HT-29 (cell line): Measurements from ENCODE around the gene R3HDML. TPM values are rescaled to one million over a fixed set of nuclear protein-coding genes. Genes with fewer than 3 reads are reported as not detected.
"Not testable (repeated sequence)": the region's sequence is repeated elsewhere in the genome, so short reads cannot be mapped to it uniquely, and the experiment has no call there.

Experiments used
- DNase-seq: peaks from one replicate; pipeline ENCODE4 v3.0.0-alpha.2; 2015; ENCODE audit warnings: low spot score
- total RNA-seq: library from RNA; depleted of rRNA; stranded (reverse); fragments of >200 nt; shearing (Covaris generic); gene quantifications from 2 replicates; pipeline ENCODE4 v1.2.3, GENCODE V29; 2014; rRNA removed

The R3HDML gene, protein sequence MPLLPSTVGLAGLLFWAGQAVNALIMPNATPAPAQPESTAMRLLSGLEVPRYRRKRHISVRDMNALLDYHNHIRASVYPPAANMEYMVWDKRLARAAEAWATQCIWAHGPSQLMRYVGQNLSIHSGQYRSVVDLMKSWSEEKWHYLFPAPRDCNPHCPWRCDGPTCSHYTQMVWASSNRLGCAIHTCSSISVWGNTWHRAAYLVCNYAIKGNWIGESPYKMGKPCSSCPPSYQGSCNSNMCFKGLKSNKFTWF
- not detected in 2 replicates for total RNA-seq

DNA sequence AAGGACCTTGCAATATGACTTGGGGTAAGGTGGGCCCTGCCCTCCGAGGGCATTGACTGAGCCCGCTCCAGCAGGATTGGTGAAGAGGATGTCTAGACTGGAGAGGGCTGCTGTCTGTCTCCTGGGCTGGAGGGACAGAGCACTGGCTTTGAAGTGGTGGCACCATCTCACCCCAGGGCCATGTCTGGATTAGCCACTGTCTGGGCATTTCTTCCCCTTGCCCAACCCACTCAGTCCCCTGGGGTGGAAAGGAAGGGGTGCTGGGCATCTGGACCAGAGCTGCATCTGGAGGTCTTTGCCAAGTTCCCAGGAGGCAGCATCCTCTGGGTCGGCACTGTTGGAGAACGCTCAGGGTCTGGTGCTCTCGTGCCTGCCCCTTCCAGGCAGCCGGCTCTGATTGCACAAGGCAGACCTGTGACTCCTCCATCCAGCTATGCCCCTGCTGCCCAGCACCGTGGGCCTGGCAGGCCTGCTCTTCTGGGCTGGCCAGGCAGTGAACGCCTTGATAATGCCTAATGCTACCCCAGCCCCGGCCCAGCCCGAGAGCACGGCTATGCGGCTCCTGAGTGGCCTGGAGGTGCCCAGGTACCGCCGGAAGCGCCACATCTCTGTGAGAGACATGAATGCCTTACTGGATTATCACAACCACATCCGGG, at the start of gene R3HDML:
R3HDML (plus strand) TSS at position 319 of the 656 bp plus-strand sequence; CDS start at position 434, 115 bp downstream.
- no peak for DNase-seq

DNA sequence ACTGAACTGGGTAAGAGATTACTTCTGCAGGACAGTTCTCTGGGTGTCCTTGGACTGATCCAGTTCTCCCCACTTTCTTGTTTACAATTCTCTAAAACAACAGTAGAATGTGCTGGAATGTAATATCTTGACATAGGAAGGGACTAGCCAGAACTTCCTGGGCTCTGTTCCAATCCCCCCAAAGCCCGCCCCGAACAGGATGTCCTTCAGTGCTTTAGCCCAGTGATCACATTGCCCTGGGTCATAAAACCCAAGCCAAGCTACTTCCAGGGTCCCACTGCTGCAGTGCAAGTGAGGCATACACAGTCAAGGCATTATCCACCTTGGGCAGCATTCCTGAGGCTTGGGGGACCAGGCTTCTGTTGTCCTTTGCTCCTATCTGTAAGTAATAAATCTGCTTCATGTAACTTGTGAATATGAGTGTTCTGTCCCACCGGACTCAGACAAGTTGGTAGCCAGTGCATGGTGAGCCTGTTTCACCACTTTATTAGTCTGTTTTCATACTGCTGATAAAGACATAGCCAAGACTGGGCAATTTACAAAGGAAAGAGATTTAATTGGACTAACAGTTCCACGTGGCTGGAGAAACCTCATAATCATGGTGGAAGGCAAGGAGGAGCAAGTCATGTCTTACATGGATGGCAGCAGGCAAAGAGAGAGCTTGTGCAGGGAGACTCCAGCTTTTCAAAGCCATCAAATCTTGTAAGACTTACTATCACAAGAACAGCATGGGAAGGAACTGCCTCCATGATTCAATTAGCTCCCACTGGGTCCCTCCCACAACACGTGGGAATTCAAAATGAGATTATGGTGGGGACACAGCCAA, 49.4 kb upstream of the R3HDML start:
- DNase-seq, result no peak

DNA sequence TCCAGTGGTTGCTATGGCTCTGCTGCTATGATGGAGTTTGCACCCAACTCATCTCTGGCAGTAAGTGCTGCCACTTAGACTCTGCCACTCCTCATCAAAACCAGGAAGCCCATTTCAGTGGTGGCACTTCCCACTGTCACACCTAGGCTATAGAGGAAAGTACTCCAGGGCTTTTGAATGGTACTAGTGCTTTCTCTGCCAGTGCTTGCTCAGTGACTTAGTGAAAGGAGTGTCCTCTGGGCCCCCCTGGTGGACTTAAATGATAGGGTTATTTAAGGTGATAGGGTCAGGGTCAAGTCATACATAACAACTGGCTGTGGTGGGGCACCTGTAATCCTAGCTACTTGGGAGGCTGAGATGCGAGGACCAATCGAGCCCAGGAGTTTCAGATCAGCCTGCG, 48.6 kb upstream of the R3HDML start:
- no peak for DNase-seq

DNA sequence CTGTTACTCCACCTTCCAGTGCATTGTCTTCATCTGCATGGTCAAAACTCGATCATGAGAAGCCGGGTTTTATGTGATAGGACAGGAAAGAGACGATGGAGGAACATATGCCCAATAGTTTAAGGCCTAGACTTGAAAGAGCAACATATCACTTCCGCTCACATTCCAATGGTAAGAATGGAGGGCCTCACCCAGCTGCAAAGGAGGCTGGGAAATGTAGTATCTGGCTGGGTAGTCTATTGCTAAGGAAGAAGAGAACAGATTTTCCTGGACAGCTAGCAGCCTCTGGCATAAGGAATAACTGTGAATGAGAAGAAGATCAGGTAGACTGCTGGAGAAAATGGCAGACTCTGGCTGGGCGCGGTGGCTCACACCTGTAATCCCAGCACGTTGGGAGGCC, 45.1 kb upstream of the R3HDML start:
- DNase-seq, result no peak

DNA sequence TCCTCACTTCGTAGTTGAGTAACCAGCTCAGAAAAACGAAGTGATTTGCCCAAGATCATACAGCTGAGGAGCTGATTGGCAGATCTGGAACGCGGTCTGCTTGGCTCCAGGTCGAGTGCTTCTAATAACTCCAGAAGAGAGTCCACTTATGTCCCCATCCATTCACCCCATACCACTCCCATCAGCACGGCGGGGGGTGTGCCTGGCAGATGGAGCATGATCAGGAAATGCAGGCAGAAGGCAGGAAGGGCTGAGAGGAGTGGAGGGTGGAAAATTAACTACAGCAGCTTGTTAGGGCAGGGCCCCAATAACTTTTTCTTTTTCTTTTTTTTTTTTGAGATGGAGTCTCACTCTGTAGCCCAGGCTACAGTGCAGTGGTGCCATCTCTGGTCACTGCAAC, 40.8 kb upstream of the R3HDML start:
- DNase-seq, result no peak

DNA sequence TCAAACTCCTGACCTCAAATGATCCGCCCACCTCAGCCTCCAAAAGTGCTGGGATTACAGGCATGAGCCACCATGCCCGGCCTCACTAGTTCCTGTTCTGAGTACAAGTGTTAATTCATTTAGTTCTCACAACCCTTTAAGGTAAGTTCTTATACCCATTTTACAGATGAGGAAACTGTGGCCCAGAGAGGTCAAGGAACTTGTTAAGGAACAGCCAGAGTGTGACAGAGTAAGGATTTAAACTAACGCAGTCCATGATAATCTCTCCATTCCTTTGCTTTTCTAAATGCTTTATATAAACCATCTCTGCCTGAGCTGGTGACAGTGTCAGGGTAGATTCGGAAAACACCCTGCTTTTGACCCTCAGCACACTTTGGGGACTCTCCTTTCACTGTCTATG, 39.1 kb upstream of the R3HDML start:
- DNase-seq, result no peak

DNA sequence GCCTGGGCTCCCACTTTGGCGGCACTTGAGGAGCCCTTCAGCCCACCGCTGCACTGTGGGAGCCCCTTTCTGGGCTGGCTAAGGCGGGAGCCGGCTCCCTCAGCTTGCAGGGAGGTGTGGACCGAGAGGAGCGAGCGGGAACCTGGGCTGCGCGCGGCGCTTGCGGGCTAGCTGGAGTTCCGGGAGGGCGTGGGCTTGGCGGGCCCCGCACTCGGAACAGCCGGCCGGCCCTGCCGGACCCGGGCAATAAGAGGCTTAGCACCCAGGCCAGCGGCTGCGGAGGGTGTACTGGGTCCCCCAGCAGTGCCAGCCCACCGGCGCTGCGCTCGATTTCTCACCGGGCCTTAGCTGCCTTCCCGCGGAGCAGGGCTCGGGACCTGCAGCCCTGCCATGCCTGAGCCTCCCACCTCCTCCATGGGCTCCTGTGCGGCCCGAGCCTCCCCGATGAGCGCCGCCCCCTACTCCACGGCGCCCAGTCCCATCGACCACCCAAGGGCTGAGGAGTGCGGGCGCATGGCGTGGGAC, 37.8 kb upstream of the R3HDML start:
- DNase-seq, result not testable (repeated sequence)

DNA sequence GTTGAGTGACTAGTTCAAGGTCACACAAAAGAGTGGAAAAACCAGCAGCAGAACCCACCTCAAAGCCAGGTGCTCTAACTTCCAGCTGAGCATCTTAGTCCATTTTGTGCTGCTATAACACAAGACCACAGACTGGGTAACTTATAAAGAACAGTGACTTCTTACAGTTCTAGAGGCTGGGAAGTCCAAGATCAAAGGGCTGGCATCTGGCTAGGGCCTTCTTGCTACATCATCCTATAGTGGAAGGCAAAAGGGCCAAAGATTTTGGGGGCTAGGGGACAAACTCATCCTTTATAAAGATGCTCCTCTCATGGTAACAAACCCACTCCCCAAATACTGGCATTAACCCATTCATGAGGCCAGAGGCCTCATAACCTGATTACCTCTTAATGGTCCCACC, 35.6 kb upstream of the R3HDML start:
- no peak for DNase-seq

DNA sequence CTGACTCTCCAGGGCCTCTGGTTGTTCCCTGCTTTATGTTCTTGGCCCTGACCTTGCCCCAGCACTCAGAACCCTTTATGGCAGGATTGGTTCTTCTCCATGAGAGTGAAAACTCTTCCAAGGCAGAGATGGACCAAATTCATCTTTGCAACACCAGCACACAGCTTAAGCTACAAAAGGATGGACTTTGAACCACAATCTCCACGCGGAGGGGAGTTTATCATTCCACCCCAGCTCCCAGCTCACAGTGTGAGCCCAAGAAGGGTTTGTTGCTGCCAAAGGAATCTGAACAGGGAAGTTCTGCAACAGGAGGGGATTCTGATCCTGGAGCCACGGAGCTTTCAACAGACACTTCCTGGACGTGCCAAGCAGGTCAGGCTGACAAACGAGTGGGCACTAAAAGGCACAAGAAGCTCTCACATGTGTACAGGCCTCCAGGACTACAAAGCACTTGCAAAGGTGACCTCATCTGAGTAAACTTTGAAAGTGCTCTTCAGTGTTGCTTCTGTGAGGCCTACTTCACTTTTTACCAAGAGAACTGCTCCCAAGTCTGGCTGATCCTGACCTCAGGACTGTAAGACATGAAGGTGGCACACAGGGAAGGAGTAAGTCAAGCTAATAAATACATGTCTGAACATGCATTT, 34.7 kb upstream of the R3HDML start:
- peak; percentile 52 for DNase-seq

DNA sequence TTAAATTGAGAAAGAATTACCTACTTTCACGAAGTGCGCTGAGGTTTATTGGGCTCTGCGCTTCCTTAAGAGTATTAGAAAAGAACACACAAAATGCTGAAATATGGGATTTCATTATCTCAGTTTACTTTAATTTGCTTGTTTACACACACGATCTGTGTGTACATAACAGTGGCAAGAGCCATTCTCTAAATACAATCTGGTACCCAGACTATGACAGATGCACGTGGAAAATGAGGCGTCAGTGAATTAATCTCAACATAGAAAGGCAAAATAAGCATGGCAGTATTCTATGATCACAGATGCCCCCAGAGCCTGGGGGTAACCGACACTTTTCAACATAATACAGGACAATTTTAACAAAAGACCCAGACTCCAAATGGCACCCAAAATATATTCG, 34.1 kb upstream of the R3HDML start:
- no peak for DNase-seq

DNA sequence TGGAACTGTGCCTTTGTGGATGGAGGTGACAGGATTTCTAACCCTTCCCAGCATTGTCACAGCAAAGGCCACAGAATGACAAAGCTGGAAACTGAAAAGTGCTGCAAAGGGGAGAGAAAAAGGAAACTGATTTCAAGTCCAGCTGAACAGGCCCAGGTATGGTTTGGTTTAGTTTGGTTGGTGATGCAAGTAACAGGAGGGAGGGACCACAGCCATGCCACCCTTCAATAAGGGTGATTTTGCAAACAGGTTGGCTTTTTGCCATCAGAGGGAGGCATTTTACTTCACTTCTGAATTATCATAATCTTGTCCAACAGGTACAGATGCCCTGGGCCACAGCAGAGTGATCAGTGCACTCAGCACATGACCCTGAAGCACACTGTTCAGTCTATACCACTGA, 32.5 kb upstream of the R3HDML start:
- no peak for DNase-seq

DNA sequence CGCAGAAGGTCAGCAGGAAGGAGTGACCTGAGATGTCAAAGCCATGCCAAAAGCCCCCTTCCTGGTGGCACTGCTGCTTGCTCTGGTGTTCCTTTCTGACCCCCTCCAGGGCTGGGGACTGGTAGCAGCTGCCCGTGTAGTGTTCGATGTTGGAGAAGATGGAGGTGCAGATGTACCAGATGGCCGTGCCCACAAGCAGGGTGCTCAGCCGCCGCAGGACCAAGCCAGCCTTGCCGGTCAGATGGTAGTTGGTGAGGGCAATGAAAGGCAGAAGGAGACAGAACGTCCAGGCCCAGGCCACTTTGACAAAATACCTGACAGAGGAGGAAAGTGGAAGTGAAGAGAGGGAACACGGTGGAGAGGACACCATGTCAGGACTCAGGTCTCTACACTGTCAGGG, 29.9 kb upstream of the R3HDML start:
- no peak for DNase-seq

DNA sequence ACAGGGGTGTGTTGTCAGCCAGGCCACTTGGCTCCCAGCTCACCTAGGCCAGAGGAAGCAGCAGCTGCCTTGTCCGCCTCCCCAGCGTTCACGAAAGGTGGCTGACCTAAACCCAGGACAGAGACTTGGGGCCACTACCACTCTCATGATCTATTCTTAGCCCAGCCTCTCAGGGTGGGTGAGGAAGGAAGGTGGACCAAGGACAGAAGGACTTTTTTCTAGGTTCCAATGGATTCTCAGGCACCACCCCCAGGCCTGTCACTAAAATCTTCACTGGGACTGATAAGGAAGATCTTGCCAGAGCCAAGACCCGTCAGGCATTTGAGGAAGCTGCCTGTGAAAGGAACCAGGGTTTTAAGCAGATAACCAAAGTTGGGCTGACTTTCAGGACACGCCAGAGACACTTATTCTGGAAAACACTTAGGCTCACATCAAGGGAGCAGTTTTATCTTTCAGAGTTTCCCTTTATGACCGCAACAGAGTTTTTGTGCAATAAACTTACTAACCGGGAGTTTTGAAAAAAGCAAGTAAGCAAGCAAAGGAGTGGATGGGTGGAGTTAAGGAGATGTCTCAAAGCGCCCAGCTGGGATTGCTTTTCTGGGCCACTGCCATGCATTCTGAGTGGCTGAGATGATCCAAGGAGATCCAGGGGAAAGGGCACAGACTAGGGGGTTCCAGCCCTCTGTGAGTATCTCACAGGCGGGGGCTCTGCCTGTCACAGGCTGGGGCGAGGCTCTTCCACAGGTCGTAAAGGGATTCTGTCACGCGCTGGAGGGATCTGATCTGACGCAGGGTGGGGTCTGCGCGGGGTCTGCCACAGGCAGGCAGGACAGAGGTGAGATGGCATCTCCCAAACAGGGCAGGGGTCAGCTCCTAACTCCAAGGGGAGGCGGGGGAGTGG, 26.8 kb upstream of the R3HDML start:
- no peak for DNase-seq

DNA sequence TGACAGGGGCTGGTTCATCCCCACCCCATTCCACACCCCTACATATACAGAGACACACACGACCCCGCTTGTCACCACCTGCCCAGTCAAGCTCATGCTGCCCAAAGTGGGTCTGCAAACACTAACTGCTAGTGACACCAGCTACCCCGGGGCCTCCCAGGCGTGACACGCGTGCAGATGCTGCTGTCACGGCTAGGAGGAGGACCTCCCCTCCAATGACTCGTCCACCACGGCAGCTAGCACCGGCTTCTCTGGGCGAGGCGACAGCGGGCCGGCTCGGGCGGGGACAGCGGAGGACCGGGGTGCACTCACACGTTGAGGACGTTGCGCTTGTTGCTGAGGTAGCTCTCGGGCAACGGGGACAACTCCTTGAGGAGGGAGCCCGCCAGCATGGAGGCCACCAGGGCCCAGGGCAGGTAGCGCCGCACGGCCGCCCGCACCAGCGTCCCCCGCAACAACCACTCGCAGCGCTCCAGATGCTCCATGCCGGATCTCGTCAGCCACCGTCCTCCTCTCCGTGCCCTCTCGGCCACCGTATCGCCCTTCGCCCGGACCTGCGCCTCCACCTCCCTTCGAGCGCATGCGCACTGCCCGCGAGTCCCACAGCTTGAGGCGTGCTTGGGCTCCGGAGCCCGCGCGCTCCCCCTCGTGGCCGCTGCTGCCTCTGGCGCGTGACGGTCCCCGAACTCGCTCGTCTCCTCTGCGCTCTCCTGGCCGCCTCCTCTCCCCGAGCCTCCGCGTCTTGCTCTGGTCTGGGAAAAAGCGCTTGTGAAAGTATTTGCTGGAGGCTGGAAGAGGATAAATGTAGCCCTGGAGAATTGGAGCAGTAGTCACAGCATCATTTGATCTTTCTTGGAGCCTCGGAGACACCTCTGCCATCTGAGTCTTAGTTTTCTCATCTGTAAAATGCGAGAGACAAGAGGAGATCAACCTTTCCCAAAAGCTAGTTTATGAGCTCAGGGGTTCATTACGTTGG, 25.9 kb upstream of the R3HDML start, which contains the start of gene FITM2:
FITM2 (minus strand) TSS at position 539 of the 976 bp plus-strand sequence; CDS start at position 485, 54 bp downstream.
- peak; percentile 99 for DNase-seq

DNA sequence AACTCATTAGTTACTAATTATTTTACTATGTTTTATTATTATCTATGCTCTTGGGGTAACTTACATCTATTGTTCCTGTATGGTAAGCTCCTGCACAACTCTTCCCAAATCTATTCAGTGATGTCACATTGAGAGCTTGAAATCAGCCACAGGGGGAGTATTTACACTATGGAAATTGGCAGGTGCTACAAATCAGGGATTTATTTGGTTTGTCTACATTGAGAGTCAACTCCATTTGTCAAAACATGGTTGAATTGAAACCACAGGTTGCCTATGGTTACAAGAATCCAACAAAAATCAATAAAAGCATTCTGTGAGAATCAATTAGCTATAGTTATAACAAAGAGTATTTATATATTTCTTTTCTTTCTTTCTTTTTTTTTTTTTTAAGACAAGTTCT, 22.0 kb upstream of the R3HDML start:
- no peak for DNase-seq

DNA sequence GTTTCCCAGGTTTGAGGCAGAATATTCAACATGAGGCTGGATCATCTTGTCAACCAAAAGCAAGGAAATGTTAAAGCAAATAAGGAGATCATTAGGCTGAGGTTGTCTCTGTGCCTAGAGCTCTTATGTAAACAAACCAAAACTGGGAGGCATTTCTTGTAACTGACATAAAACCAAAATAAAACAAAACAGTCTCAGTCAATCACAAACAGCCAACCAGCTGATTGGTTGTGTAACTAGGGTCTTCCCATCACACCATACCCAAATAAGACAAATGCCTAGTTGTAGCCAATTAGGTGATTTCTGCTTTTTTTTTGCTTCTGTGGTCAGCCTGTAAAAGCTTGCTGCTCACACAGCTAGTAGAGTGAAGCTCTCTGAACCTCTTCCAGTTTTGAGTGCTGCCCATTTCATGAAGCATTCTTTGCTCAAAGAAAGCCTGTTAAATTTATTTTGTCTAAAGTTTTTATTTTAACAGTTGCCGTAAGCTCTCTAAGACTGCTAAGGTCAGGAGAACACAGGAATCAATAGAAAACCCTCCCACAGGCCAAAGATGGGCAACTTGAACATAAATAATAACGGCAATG, 16.9 kb upstream of the R3HDML start:
- DNase-seq, result no peak

DNA sequence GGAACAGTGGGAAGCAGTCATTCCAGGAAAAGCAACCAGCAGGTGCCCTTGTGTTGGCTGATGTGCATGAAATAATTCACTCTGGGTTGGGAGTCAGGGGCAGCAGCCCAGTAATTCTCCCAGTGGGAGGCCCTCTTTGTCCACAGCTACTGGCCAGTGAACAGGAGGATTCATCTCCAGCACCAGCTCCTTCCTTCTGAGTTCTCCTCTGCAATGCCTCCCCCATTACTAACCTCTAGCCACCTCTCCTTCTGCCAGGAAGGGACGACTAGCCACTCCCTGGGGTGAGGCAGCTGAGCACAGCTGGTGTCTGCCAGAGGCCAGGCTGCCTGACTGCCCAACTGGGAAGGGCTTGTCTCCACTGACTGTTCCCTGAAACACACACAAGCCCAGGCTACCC, 12.5 kb upstream of the R3HDML start:
- DNase-seq, result no peak

DNA sequence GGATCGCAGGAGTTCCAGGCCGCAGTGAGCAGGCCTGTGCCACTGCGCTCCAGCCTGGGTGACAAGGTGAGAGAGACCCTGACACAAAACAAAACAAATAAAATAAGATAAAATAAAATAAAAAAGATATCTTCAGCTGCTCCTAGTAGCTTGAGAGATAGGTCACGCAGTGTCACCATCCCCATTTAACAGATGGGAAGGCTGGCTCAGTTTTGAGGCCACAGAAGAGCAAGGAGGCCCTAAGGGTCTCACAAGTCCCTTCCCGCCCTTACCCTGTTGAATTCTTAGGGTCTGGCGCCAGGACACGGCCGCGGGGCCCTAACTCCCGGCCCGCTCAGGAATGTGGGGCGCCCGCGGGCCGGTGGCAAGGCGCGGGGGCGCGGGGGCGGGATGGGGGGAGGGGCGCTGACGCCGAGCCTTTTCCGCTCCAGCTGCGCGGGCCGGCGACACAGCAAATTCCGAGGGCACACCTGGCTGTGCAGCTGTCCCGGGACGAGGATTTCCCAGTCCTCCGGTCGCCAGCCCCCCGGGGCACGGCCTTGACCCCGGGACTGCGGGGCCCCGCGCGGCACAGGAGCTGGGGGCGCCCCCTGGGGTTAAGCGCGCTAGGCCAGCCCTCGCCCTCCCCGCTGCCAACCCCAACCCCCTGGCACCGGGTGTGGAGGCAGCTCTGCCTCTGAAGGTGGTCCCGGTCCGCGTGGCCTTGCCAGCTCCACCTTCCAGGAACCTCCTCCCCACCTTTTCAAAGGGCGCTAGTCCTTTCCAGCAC, 10.3 kb upstream of the R3HDML start:
- no peak for DNase-seq
